ENCODE data around the gene GNPTAB. TPM values are rescaled to one million over a fixed set of nuclear protein-coding genes. Genes with fewer than 3 reads are reported as not detected.

Gene GNPTAB
- total and polyA plus RNA-seq, 2 of the 13 experiments (the other 11 are each of a cell fraction or from before 2014, with no cell fraction given) = 13.6 to 19.4 TPM

GRCh38 chr12:101876861-101877805 is 46.4 kb upstream of the GNPTAB start, which contains the start of gene DRAM1 (continued):
- TF ChIP-seq KIAA2018 (CRISPR knock-in tag; IDR thresholded peaks at IDR 0.05; ENCODE audit: borderline replicate concordance) (no peak), BORCS8-MEF2B (CRISPR knock-in tag; IDR thresholded peaks at IDR 0.05) (peak; percentile 61; the same call in 1 of the 2 replicates), KLF9 (CRISPR knock-in tag; IDR thresholded peaks at IDR 0.05; ENCODE audit: low read depth) (peak; percentile 78; the same call in 1 of the 2 replicates), WIZ (CRISPR knock-in tag; IDR thresholded peaks at IDR 0.05) (peak; percentile 91; the same call in 1 of the 2 replicates), ZNF660 (CRISPR knock-in tag; IDR thresholded peaks at IDR 0.05; ENCODE audit: borderline replicate concordance, low read depth) (no peak), THAP11 (CRISPR knock-in tag; IDR thresholded peaks at IDR 0.05) (peak; percentile 40; the same call in 1 of the 2 replicates), FOSL1 (CRISPR knock-in tag; IDR thresholded peaks at IDR 0.05; ENCODE audit: borderline replicate concordance) (no peak), RFXANK (CRISPR knock-in tag; IDR thresholded peaks at IDR 0.05) (no peak), ZNF614 (CRISPR knock-in tag; IDR thresholded peaks at IDR 0.05; ENCODE audit: borderline replicate concordance) (no peak), ZNF451 (CRISPR knock-in tag; IDR thresholded peaks at IDR 0.05) (peak; percentile 27; the same call in 1 of the 2 replicates), CENPT (CRISPR knock-in tag; IDR thresholded peaks at IDR 0.05; ENCODE audit: low read depth) (peak; percentile 58; the same call in 1 of the 2 replicates)
- TF ChIP-seq, protein P1, sequence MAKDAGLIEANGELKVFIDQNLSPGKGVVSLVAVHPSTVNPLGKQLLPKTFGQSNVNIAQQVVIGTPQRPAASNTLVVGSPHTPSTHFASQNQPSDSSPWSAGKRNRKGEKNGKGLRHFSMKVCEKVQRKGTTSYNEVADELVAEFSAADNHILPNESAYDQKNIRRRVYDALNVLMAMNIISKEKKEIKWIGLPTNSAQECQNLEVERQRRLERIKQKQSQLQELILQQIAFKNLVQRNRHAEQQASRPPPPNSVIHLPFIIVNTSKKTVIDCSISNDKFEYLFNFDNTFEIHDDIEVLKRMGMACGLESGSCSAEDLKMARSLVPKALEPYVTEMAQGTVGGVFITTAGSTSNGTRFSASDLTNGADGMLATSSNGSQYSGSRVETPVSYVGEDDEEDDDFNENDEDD (CRISPR knock-in tag; IDR thresholded peaks at IDR 0.05; ENCODE audit: borderline replicate concordance) = peak; percentile 92
- TF ChIP-seq, protein P2, sequence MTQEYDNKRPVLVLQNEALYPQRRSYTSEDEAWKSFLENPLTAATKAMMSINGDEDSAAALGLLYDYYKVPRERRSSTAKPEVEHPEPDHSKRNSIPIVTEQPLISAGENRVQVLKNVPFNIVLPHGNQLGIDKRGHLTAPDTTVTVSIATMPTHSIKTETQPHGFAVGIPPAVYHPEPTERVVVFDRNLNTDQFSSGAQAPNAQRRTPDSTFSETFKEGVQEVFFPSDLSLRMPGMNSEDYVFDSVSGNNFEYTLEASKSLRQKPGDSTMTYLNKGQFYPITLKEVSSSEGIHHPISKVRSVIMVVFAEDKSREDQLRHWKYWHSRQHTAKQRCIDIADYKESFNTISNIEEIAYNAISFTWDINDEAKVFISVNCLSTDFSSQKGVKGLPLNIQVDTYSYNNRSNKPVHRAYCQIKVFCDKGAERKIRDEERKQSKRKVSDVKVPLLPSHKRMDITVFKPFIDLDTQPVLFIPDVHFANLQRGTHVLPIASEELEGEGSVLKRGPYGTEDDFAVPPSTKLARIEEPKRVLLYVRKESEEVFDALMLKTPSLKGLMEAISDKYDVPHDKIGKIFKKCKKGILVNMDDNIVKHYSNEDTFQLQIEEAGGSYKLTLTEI (CRISPR knock-in tag; conservative IDR thresholded peaks at IDR 0.05) = no peak
- TF ChIP-seq, protein P3, sequence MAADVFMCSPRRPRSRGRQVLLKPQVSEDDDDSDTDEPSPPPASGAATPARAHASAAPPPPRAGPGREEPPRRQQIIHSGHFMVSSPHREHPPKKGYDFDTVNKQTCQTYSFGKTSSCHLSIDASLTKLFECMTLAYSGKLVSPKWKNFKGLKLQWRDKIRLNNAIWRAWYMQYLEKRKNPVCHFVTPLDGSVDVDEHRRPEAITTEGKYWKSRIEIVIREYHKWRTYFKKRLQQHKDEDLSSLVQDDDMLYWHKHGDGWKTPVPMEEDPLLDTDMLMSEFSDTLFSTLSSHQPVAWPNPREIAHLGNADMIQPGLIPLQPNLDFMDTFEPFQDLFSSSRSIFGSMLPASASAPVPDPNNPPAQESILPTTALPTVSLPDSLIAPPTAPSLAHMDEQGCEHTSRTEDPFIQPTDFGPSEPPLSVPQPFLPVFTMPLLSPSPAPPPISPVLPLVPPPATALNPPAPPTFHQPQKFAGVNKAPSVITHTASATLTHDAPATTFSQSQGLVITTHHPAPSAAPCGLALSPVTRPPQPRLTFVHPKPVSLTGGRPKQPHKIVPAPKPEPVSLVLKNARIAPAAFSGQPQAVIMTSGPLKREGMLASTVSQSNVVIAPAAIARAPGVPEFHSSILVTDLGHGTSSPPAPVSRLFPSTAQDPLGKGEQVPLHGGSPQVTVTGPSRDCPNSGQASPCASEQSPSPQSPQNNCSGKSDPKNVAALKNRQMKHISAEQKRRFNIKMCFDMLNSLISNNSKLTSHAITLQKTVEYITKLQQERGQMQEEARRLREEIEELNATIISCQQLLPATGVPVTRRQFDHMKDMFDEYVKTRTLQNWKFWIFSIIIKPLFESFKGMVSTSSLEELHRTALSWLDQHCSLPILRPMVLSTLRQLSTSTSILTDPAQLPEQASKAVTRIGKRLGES (CRISPR knock-in tag; IDR thresholded peaks at IDR 0.05; ENCODE audit: borderline replicate concordance) = no peak
